GM12878 (cell line): Measurements from ENCODE around the gene LRP2BP. TPM values are rescaled to one million over a fixed set of nuclear protein-coding genes. Genes with fewer than 3 reads are reported as not detected.

Experiments used
- ATAC-seq: fragments of 200-7000 bp; cut with Tn5 transposase; 3 replicates; pipeline ENCODE4 v1.9.1; 2020; ENCODE audit warnings: mild to moderate bottlenecking, moderate library complexity
- BruUV-seq: library from RNA; stranded (reverse); fragments of 400-500 nt; replicated peaks from 2 replicates; lab custom pipeline; 2021; lab: Mats Ljungman, UMichigan
- CTCF ChIA-PET: fragments of 300-600 bp; sonication (Branson Sonifier 250); formaldehyde crosslinking; extraction: SDS; loops from one replicate; lab custom pipeline; 2021; ENCODE audit warnings: inconsistent platforms; lab: Yijun Ruan, JAX
- POLR2A ChIA-PET: fragments of 350-600 bp; formaldehyde crosslinking; extraction: SDS; loops from one replicate; lab custom pipeline; 2021; ENCODE audit warnings: inconsistent platforms; lab: Charles Lee
- RAD21 ChIA-PET: fragments of 300-600 bp; sonication (Branson Sonifier 250); formaldehyde crosslinking; loops from one replicate; lab custom pipeline; 2023; ENCODE audit warnings: antibody characterized with exemption; ENCODE audit not compliant: unreplicated experiment; lab: Charles Lee
- SMC1A ChIA-PET: fragments of 300-600 bp; sonication (Branson Sonifier 250); formaldehyde crosslinking; loops from one replicate; lab custom pipeline; 2023; ENCODE audit not compliant: unreplicated experiment, uncharacterized antibody; lab: Charles Lee
- DNase-seq: peaks from one replicate; pipeline ENCODE4 v3.0.0-alpha.2; 2011; ENCODE audit warnings: low read depth, low spot score
- FAIRE-seq: peaks from 3 replicates; lab custom pipeline; 2011; peaks lifted over from hg19 to GRCh38; lab: Jason Lieb, UNC
- H2AFZ ChIP-seq: 2 replicates; pipeline ENCODE4 v1.6.0; 2011; ENCODE audit warnings: low read depth, low read length, control low read depth; ENCODE audit not compliant: control insufficient read depth
- H3K27ac ChIP-seq: 2 replicates; pipeline ENCODE4 v1.5.1; 2011; ENCODE audit warnings: control low read depth; ENCODE audit not compliant: control insufficient read depth, insufficient read depth
- H3K27me3 ChIP-seq, 2 experiments: replicated peaks in 1 of 2; 2 replicates each; pipeline versions ENCODE4 v1.6.0 to v1.6.1; 2011; ENCODE audit warnings: low read length in 1 of 2; ENCODE audit not compliant: control insufficient read depth in 2 of 2, insufficient read depth in 2 of 2
- H3K36me3 ChIP-seq, 2 experiments: 2 replicates each; pipeline ENCODE4 v1.5.1; 2011; ENCODE audit warnings: low read length in 1 of 2; ENCODE audit not compliant: control insufficient read depth in 2 of 2, insufficient read depth in 2 of 2
- H3K4me1 ChIP-seq: 2 replicates; pipeline ENCODE4 v1.6.1; 2011; ENCODE audit warnings: mild to moderate bottlenecking, low read length, moderate library complexity, mixed read lengths; ENCODE audit not compliant: control insufficient read depth, insufficient read depth
- H3K4me2 ChIP-seq: 2 replicates; pipeline ENCODE4 v1.6.0; 2011; ENCODE audit warnings: control low read depth; ENCODE audit not compliant: control insufficient read depth, insufficient read depth
- H3K4me3 ChIP-seq: fragments of 200-600 bp; sonication (generic); 2 replicates; pipeline ENCODE4 v1.5.1; 2016
- H3K79me2 ChIP-seq: 2 replicates; pipeline ENCODE4 v1.6.0; 2011; ENCODE audit warnings: low read length; ENCODE audit not compliant: control insufficient read depth, insufficient read depth
- H3K9ac ChIP-seq: 2 replicates; pipeline ENCODE4 v1.8.0; 2011; ENCODE audit warnings: low read length, control low read depth, mixed read lengths; ENCODE audit not compliant: control insufficient read depth, insufficient read depth
- H3K9me3 ChIP-seq: replicated peaks from 3 replicates; pipeline ENCODE4 v1.5.1; 2011; ENCODE audit warnings: mild to moderate bottlenecking, low read length; ENCODE audit not compliant: control insufficient read depth, insufficient read depth
- H4K20me1 ChIP-seq: 2 replicates; pipeline ENCODE4 v1.6.0; 2011; ENCODE audit not compliant: control insufficient read depth, insufficient read depth
- CBFB ChIP-seq: IDR thresholded peaks from 2 replicates; pipeline ENCODE4 v1.6.1; 2016; ENCODE audit warnings: antibody characterized with exemption, low read depth
- CEBPZ ChIP-seq: fragments of 150-350 bp; IDR thresholded peaks from 2 replicates; pipeline ENCODE4 v1.6.1; 2016; ENCODE audit warnings: low read depth, low read length
- TCF7 ChIP-seq: IDR thresholded peaks from 2 replicates; pipeline ENCODE4 v1.6.1; 2014; ENCODE audit warnings: antibody characterized with exemption, borderline replicate concordance
- ZNF384 ChIP-seq: IDR thresholded peaks from 2 replicates; pipeline ENCODE4 v1.6.1; 2012; ENCODE audit warnings: low read depth, mild to moderate bottlenecking, low read length, improper control_type of control experiment, borderline replicate concordance
- WGBS: methylation state at CpG from one replicate; pipeline ENCODE4 v1.1.6; 2016; ENCODE audit warnings: low lambda C conversion rate; ENCODE audit not compliant: insufficient replicate concordance, insufficient coverage; ENCODE audit errors: missing lambda C conversion rate; 5-methylcytosine and 5-hydroxymethylcytosine counted together
- in situ Hi-C: fragments of 300-500 bp; cut with MboI; formaldehyde crosslinking; loops from 9 replicates; pipeline ENCODE4 v1.14.3; 2018; ENCODE audit warnings: mixed read lengths
- intact Hi-C: fragments of 100-400 bp; cut with micrococcal nuclease; formaldehyde crosslinking; loops from one replicate; pipeline ENCODE4 v1.14.2; 2022; ENCODE audit not compliant: unreplicated experiment
- polyA plus RNA-seq, 11 experiments: library from polyadenylated mRNA; depleted of rRNA in 4 of 11; unstranded in 6 of 11; stranded (reverse) in 5 of 11; fragments of >200 nt; fragmentation: Nextera tagmentation in 4 of 11; fragmentation: Illumina TruSeq in 1 of 11; extraction: Ambion mirVana in 4 of 11; extraction: Trizol in 1 of 11; gene quantifications; 1 replicate in 1 of 11; 2 replicates in 10 of 11; pipeline versions ENCODE4 v1.2.1 to v1.2.3, GENCODE V29; 2011 to 2016; ENCODE audit warnings: inconsistent platforms in 2 of 11, missing spikeins in 2 of 11, low read depth in 1 of 11
- total RNA-seq, 4 experiments: library from RNA; depleted of rRNA in 3 of 4; stranded (reverse); fragments of >200 nt in 3 of 4; fragmentation: Illumina TruSeq in 1 of 4; extraction: Trizol in 1 of 4; gene quantifications; 2 replicates each; pipeline versions ENCODE4 v1.2.1 to v1.2.3, GENCODE V29; 2013 to 2021
- TF ChIP-seq, protein P1 (sequence below): fragments of 450-650 bp; IDR thresholded peaks from 2 replicates; pipeline ENCODE4 v1.6.1; 2016; ENCODE audit warnings: mild to moderate bottlenecking, moderate library complexity, borderline replicate concordance

The LRP2BP gene
- total and polyA plus RNA-seq, 10 of the 15 experiments (the other 5 are each of a cell fraction or from before 2014, with no cell fraction given) = 0.27 to 5.2 (median 1.0) TPM

DNA sequence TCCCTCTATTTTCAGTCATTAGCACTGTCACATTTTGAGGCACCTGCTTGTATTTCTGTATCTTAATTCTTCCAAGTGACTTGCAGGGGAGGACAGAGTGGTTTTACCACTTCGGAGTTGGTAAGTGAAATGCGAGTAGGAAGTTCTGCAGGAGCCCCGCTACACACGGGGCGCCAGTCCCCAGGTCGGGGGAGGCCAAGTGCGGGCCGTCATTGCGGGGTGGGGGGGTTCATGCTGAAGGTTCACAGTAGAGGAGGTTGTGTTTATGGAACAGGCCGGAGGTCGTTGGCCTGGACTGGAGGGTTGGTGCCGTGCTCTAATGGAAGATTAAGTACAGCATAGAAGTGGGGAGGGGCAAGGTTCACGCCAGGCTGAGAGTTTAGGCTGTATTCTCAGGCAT is 44.0 kb downstream of the LRP2BP start:
- no peak for TF ChIP-seq ZNF384
- TF ChIP-seq, protein P1, sequence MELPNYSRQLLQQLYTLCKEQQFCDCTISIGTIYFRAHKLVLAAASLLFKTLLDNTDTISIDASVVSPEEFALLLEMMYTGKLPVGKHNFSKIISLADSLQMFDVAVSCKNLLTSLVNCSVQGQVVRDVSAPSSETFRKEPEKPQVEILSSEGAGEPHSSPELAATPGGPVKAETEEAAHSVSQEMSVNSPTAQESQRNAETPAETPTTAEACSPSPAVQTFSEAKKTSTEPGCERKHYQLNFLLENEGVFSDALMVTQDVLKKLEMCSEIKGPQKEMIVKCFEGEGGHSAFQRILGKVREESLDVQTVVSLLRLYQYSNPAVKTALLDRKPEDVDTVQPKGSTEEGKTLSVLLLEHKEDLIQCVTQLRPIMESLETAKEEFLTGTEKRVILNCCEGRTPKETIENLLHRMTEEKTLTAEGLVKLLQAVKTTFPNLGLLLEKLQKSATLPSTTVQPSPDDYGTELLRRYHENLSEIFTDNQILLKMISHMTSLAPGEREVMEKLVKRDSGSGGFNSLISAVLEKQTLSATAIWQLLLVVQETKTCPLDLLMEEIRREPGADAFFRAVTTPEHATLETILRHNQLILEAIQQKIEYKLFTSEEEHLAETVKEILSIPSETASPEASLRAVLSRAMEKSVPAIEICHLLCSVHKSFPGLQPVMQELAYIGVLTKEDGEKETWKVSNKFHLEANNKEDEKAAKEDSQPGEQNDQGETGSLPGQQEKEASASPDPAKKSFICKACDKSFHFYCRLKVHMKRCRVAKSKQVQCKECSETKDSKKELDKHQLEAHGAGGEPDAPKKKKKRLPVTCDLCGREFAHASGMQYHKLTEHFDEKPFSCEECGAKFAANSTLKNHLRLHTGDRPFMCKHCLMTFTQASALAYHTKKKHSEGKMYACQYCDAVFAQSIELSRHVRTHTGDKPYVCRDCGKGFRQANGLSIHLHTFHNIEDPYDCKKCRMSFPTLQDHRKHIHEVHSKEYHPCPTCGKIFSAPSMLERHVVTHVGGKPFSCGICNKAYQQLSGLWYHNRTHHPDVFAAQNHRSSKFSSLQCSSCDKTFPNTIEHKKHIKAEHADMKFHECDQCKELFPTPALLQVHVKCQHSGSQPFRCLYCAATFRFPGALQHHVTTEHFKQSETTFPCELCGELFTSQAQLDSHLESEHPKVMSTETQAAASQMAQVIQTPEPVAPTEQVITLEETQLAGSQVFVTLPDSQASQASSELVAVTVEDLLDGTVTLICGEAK = no peak
- no peak for TF ChIP-seq TCF7
- TF ChIP-seq CEBPZ = no peak
- TF ChIP-seq CBFB = no peak
- no peak for ATAC-seq
- Histone ChIP-seq H4K20me1 (no peaks in the 10 kb centered on the region), H3K27me3 (no peaks in the 10 kb centered on the region), H3K4me2 (no peak overlapping the region), H3K4me3 (no peak overlapping the region), H3K4me1 (peaks cover 25% of the 10 kb centered on the region), H2AFZ (no peak overlapping the region), H3K79me2 (no peaks in the 10 kb centered on the region), H3K9me3 (no peaks in the 10 kb centered on the region; the same call in 2 of the 3 replicates), H3K36me3 (peaks cover 18 to 47% of the 10 kb centered on the region in 2 experiments), H3K27ac (peak overlapping the region; percentile 54), H3K9ac (no peak overlapping the region)
- in situ Hi-C loops = no loop called here
- ChIA-PET SMC1A (interaction anchor here (0.9 to 3.7 kb wide), 6 partner anchors 11 to 168 kb away, joined by 3 to 31 read pairs (median 3); no protein-coding TSS in a partner anchor), POLR2A (interaction anchor here (0.8 to 3.8 kb wide), 2 partner anchors 12 to 43 kb away, joined by 4 to 24 read pairs; no protein-coding TSS in a partner anchor), CTCF (interaction anchor here (1.0 to 1.9 kb wide), 3 partner anchors 45 to 140 kb away, joined by 3 to 14 read pairs (median 4); no protein-coding TSS in a partner anchor), RAD21 (interaction anchor here (1.2 to 3.1 kb wide), 2 partner anchors 10 to 45 kb away, joined by 5 to 14 read pairs; no protein-coding TSS in a partner anchor)
- DNase-seq = no peak
- intact Hi-C loops = no loop called here
- no TSS peak for BruUV-seq
- FAIRE-seq = no peak
- WGBS = 94% methylated on average over 13 of the region's 13 CpGs
